Smooth muscle cell (in vitro differentiated cells): ENCODE measurements around the gene ZNF839. TPM values are rescaled to one million over a fixed set of nuclear protein-coding genes. Genes with fewer than 3 reads are reported as not detected.
"Not testable (repeated sequence)": the region's sequence is repeated elsewhere in the genome, so short reads cannot be mapped to it uniquely, and the experiment has no call there.

Experiments used
- DNase-seq: peaks from one replicate; lab custom pipeline; 2025; ENCODE audit not compliant: unreplicated experiment; lab: John Stamatoyannopoulos, UW
- H2AFZ ChIP-seq: fragments of 200-600 bp; sonication (generic); 2 replicates; pipeline ENCODE4 v1.6.0; 2016; ENCODE audit warnings: antibody characterized with exemption, low read depth, mild to moderate bottlenecking
- H3F3A ChIP-seq: fragments of 200-600 bp; sonication (generic); 2 replicates; pipeline ENCODE4 v1.6.0; 2017; ENCODE audit warnings: antibody characterized with exemption, low read depth
- H3K27ac ChIP-seq: fragments of 200-600 bp; sonication (generic); 2 replicates; pipeline ENCODE4 v1.5.1; 2016; ENCODE audit warnings: low read depth, mild to moderate bottlenecking
- H3K27me3 ChIP-seq: fragments of 200-600 bp; sonication (generic); 2 replicates; pipeline ENCODE4 v1.6.1; 2016; ENCODE audit warnings: low read depth, mild to moderate bottlenecking
- H3K36me3 ChIP-seq: fragments of 200-600 bp; sonication (generic); 2 replicates; pipeline ENCODE4 v1.5.1; 2016; ENCODE audit warnings: low read depth
- H3K4me1 ChIP-seq: fragments of 200-600 bp; sonication (generic); 2 replicates; pipeline ENCODE4 v1.5.1; 2016; ENCODE audit warnings: low read depth
- H3K4me2 ChIP-seq: fragments of 200-600 bp; sonication (generic); 2 replicates; pipeline ENCODE4 v1.6.0; 2016; ENCODE audit warnings: mild to moderate bottlenecking
- H3K4me3 ChIP-seq: fragments of 200-600 bp; sonication (generic); 2 replicates; pipeline ENCODE4 v1.5.1; 2016; ENCODE audit warnings: mild to moderate bottlenecking
- H3K79me2 ChIP-seq: fragments of 200-600 bp; sonication (generic); 2 replicates; pipeline ENCODE4 v1.6.0; 2016; ENCODE audit warnings: low read depth, mild to moderate bottlenecking
- H3K9ac ChIP-seq: fragments of 200-600 bp; sonication (generic); 2 replicates; pipeline ENCODE4 v1.6.0; 2016; ENCODE audit warnings: low read depth
- H3K9me3 ChIP-seq: fragments of 200-600 bp; sonication (generic); replicated peaks from 2 replicates; pipeline ENCODE4 v1.5.1; 2016; ENCODE audit warnings: low read depth
- H4K20me1 ChIP-seq: fragments of 200-600 bp; sonication (generic); 2 replicates; pipeline ENCODE4 v1.6.0; 2016; ENCODE audit warnings: low read depth
- WGBS: methylation state at CpG from one replicate; pipeline ENCODE4 v1.1.7; 2016; ENCODE audit warnings: low lambda C conversion rate; 5-methylcytosine and 5-hydroxymethylcytosine counted together
- polyA plus RNA-seq: library from polyadenylated mRNA; unstranded; fragments of >200 nt; fragmentation: Nextera tagmentation; extraction: Ambion mirVana; gene quantifications from 2 replicates; pipeline ENCODE4 v1.2.1, GENCODE V29; 2016
- total RNA-seq: library from RNA; depleted of rRNA; stranded (reverse); fragments of >200 nt; gene quantifications from 2 replicates; pipeline ENCODE4 v1.2.3, GENCODE V29; 2014
- TF ChIP-seq, protein P1 (sequence below): fragments of 200-600 bp; sonication (generic); IDR thresholded peaks from 2 replicates; pipeline ENCODE4 v1.5.1; 2017; ENCODE audit warnings: borderline replicate concordance, mild to moderate bottlenecking, antibody characterized with exemption; ENCODE audit not compliant: insufficient read depth, poor library complexity, severe bottlenecking

ZNF839 gene
- total and polyA plus RNA-seq, 2 experiments from 2014 or later = 4.0 to 13.1 TPM

DNA sequence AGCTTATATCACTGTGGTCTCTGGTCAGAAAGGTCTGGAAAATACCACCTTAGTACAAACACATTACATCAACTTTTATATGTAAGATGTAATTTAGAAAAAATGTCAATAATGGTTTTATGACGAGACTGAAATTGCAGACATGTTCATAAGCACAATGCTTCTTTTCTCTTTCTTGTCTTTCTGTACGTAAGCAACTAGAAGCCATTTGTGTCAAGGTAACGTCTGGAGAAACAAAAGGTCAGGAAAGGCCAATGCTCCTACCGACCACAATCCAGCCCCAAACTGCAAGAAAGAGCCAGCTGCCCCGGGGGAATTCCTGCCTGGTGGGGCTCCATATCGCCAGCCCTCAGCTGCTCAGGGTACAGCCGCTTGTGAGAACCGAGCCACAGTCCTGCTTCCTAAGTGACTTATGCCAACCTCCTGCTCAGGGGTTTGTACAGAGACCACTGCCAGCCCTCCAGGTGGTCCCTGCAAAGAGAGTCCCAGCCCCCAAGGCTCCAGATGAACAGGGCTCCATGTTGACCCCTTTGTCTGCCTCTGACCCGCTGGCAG, 6.3 kb downstream of the ZNF839 start:
- Histone ChIP-seq H3K79me2 (no peaks in the 10 kb centered on the region), H3K27me3 (no peaks in the 10 kb centered on the region), H3K36me3 (no peaks in the 10 kb centered on the region), H3K4me3 (no peak overlapping the region), H3K4me1 (peaks cover 1% of the 10 kb centered on the region), H3K9me3 (no peaks in the 10 kb centered on the region), H3K9ac (no peak overlapping the region), H2AFZ (no peak overlapping the region), H3F3A (no peaks in the 10 kb centered on the region), H3K4me2 (no peak overlapping the region), H3K27ac (no peak overlapping the region), H4K20me1 (no peaks in the 10 kb centered on the region)
- TF ChIP-seq, protein P1, sequence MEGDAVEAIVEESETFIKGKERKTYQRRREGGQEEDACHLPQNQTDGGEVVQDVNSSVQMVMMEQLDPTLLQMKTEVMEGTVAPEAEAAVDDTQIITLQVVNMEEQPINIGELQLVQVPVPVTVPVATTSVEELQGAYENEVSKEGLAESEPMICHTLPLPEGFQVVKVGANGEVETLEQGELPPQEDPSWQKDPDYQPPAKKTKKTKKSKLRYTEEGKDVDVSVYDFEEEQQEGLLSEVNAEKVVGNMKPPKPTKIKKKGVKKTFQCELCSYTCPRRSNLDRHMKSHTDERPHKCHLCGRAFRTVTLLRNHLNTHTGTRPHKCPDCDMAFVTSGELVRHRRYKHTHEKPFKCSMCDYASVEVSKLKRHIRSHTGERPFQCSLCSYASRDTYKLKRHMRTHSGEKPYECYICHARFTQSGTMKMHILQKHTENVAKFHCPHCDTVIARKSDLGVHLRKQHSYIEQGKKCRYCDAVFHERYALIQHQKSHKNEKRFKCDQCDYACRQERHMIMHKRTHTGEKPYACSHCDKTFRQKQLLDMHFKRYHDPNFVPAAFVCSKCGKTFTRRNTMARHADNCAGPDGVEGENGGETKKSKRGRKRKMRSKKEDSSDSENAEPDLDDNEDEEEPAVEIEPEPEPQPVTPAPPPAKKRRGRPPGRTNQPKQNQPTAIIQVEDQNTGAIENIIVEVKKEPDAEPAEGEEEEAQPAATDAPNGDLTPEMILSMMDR = no peak
- DNase-seq = no peak
- WGBS = 84% methylated on average over 9 of the region's 9 CpGs

DNA sequence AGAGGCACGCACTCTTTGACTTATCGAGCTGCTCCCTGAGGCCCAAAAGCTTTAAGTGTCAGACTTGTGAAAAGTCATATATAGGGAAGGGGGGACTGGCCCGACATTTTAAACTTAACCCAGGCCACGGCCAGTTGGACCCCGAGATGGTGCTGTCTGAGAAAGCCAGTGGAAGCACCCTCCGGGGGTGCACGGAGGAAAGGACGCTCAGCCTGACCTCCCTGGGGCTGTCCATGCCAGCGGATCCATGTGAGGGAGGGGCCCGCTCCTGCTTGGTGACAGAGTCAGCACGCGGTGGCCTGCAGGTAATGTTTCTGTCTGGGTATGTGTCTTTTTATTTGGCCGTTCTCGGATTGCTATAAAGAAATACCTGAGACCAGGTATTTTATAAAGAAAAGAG, 7.0 kb downstream of the ZNF839 start:
- Histone ChIP-seq H3K9me3 (no peaks in the 10 kb centered on the region), H3K4me2 (no peak overlapping the region), H3K79me2 (no peaks in the 10 kb centered on the region), H3F3A (no peaks in the 10 kb centered on the region), H3K27ac (no peak overlapping the region), H3K9ac (no peak overlapping the region), H3K36me3 (no peaks in the 10 kb centered on the region), H3K4me1 (no peaks in the 10 kb centered on the region), H2AFZ (no peak overlapping the region), H3K27me3 (no peaks in the 10 kb centered on the region), H3K4me3 (no peak overlapping the region), H4K20me1 (no peaks in the 10 kb centered on the region)
- TF ChIP-seq, protein P1 = no peak
- 96% methylated on average over 14 of the region's 14 CpGs for WGBS
- DNase-seq = no peak

DNA sequence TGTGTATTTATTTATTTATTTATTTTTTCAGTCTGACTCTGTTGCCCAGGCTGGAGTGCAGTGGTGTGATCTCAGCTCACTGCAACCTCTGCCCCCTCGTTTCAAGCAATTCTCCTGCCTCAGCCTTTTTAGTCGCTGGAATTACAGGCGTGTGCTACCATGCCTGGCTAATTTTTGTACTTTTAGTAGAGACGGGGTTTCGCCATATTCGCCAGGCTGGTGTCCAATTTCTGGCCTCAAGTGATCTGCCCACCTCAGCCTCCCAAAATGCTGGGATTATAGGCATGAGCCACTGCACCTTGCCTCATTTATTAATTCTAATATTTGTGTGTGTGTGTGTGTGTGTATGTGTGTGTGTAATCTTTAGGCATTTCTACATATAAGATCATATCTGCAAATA, 9.8 kb downstream of the ZNF839 start:
- not testable (repeated sequence) for H3K4me2 ChIP-seq, H3K9me3 ChIP-seq, H3K36me3 ChIP-seq, H2AFZ ChIP-seq, H3K27ac ChIP-seq, H3K79me2 ChIP-seq, H4K20me1 ChIP-seq, H3K4me3 ChIP-seq, H3K27me3 ChIP-seq, H3K4me1 ChIP-seq, DNase-seq, H3K9ac ChIP-seq, H3F3A ChIP-seq
- 95% methylated on average over 6 of the region's 6 CpGs for WGBS

DNA sequence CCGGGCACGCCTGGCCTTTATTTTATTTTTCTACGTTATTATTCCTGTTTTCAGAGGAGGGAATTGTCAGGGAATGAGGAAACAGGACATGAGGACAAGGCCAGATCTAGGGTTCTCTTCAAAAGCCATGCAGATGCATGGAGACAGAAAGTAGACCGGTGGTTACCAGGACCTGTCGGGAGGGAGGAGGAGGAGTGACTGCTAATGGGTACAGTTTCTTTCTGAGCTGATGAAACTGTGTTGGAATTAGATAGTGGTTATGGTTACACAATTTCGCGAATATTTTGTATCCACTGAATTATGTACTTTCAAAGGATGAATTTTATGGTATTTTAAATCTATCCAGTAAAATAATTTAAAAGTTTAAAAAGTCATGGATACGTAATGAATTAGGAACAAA, 11.3 kb downstream of the ZNF839 start:
- H3K27ac ChIP-seq = no peak overlapping the region
- H3K4me1 ChIP-seq = no peaks in the 10 kb centered on the region
- no peak overlapping the region for H3K9ac ChIP-seq

More for the DNA sequence above, 11.3 kb downstream of the ZNF839 start:
- no peaks in the 10 kb centered on the region for H3F3A ChIP-seq
- no peak overlapping the region for H3K4me3 ChIP-seq
- no peak for DNase-seq
- no peaks in the 10 kb centered on the region for H3K79me2 ChIP-seq
- TF ChIP-seq, protein P1 = no peak
- H2AFZ ChIP-seq = no peak overlapping the region
- WGBS = 92% methylated on average over 8 of the region's 8 CpGs
- no peaks in the 10 kb centered on the region for H3K27me3 ChIP-seq
- no peaks in the 10 kb centered on the region for H3K9me3 ChIP-seq
- no peaks in the 10 kb centered on the region for H3K36me3 ChIP-seq
- no peak overlapping the region for H3K4me2 ChIP-seq
- H4K20me1 ChIP-seq = no peaks in the 10 kb centered on the region
